HG02973 (cell line): Measurements from ENCODE around the gene RAD50.
"Not testable (repeated sequence)": the region's sequence is repeated elsewhere in the genome, so short reads cannot be mapped to it uniquely, and the experiment has no call there.

Source experiments
- ATAC-seq: cut with Tn5 transposase; IDR thresholded peaks from one replicate; pipeline ENCODE4 v1.9.1; 2021; ENCODE audit warnings: moderate library complexity; ENCODE audit not compliant: unreplicated experiment

Gene RAD50

GRCh38 chr5:132690156-132690555 lies 133.4 kb downstream of the RAD50 start:
- no peak for ATAC-seq

GRCh38 chr5:132691755-132692631 lies 135.2 kb downstream of the RAD50 start:
- not testable (repeated sequence) for ATAC-seq

- no peak for ATAC-seq
Observed at GRCh38 chr5:132692632-132692967, 135.8 kb downstream of the RAD50 start.
